ENCODE data around the gene GAB2. TPM values are rescaled to one million over a fixed set of nuclear protein-coding genes. Genes with fewer than 3 reads are reported as not detected.

The GAB2 gene
- total RNA-seq, 1 donor from 2014 or later = 10.9 TPM

GRCh38 chr11:78190871-78191538 is 226.6 kb downstream of the GAB2 start:
- Mint-ChIP-seq H3K36me3 (ENCODE audit: low read depth) (peaks cover 3% of the 10 kb centered on the region), H3K27me3 (ENCODE audit: low read depth) (no peaks in the 10 kb centered on the region), H3K4me3 (ENCODE audit: unreplicated experiment) (peak overlapping the region; percentile 29), H3K27ac (ENCODE audit: unreplicated experiment) (peak overlapping the region; percentile 22), H3K9me3 (ENCODE audit: low read depth) (no peaks in the 10 kb centered on the region), H3K4me1 (ENCODE audit: low read depth) (peaks cover 61% of the 10 kb centered on the region)
- TF ChIP-seq CTCF (IDR thresholded peaks at IDR 0.05) = no peak
- DNase-seq (ENCODE audit: low spot score) = no peak

- Mint-ChIP-seq H3K9me3 (ENCODE audit: low read depth) (no peaks in the 10 kb centered on the region), H3K4me1 (ENCODE audit: low read depth) (peaks cover 67% of the 10 kb centered on the region), H3K27me3 (ENCODE audit: low read depth) (no peaks in the 10 kb centered on the region), H3K4me3 (ENCODE audit: unreplicated experiment) (peak overlapping the region; percentile 98), H3K36me3 (ENCODE audit: low read depth) (peaks cover 2% of the 10 kb centered on the region), H3K27ac (ENCODE audit: unreplicated experiment) (peak overlapping the region; percentile 53)
- no peak for TF ChIP-seq CTCF (IDR thresholded peaks at IDR 0.05)
- DNase-seq (ENCODE audit: low spot score) = no peak
Observed at GRCh38 chr11:78190374-78190773, 227.2 kb downstream of the GAB2 start.

GRCh38 chr11:78189851-78190250 is 227.8 kb downstream of the GAB2 start:
- H3K9me3 Mint-ChIP-seq (ENCODE audit: low read depth) = no peaks in the 10 kb centered on the region
- H3K27ac Mint-ChIP-seq (ENCODE audit: unreplicated experiment) = peak overlapping the region; percentile 85

GRCh38 chr11:78189174-78189724 is 228.4 kb downstream of the GAB2 start:
- TF ChIP-seq CTCF (IDR thresholded peaks at IDR 0.05) = no peak
- H3K36me3 Mint-ChIP-seq (ENCODE audit: low read depth) = peaks cover 2% of the 10 kb centered on the region
- no peaks in the 10 kb centered on the region for H3K27me3 Mint-ChIP-seq (ENCODE audit: low read depth)
- H3K9me3 Mint-ChIP-seq (ENCODE audit: low read depth) = no peaks in the 10 kb centered on the region
- H3K4me1 Mint-ChIP-seq (ENCODE audit: low read depth) = peaks cover 68% of the 10 kb centered on the region
- no peak for DNase-seq (ENCODE audit: low spot score)
- peak overlapping the region; percentile 98 for H3K4me3 Mint-ChIP-seq (ENCODE audit: unreplicated experiment)
- H3K27ac Mint-ChIP-seq (ENCODE audit: unreplicated experiment) = peak overlapping the region; percentile 85

More at GRCh38 chr11:78189851-78190250, 227.8 kb downstream of the GAB2 start:
- Mint-ChIP-seq H3K27me3 (ENCODE audit: low read depth) (no peaks in the 10 kb centered on the region), H3K4me1 (ENCODE audit: low read depth) (peaks cover 68% of the 10 kb centered on the region), H3K4me3 (ENCODE audit: unreplicated experiment) (peak overlapping the region; percentile 98), H3K36me3 (ENCODE audit: low read depth) (peaks cover 2% of the 10 kb centered on the region)
- no peak for DNase-seq (ENCODE audit: low spot score)
- no peak for TF ChIP-seq CTCF (IDR thresholded peaks at IDR 0.05)

- H3K36me3 Mint-ChIP-seq (ENCODE audit: low read depth) = peaks cover 1% of the 10 kb centered on the region
Observed at GRCh38 chr11:78188286-78189173, 229.1 kb downstream of the GAB2 start, which contains the start of the genes KCTD21 and USP35. TSS of gene KCTD21 (minus strand) at chr11:78188626. CDS start at chr11:78174554, 14,072 bp downstream. TSS of gene USP35 (plus strand) at chr11:78188919. CDS start at chr11:78196246, 7,327 bp downstream.

More at GRCh38 chr11:78188286-78189173, 229.1 kb downstream of the GAB2 start, which contains the start of the genes KCTD21 and USP35:
- Mint-ChIP-seq H3K4me3 (ENCODE audit: unreplicated experiment) (peak within 1 kb of the TSS; percentile 98), H3K27ac (ENCODE audit: unreplicated experiment) (peak within 1 kb of the TSS; percentile 97), H3K4me1 (ENCODE audit: low read depth) (peaks cover 68% of the 10 kb centered on the region), H3K27me3 (ENCODE audit: low read depth) (no peaks in the 10 kb centered on the region), H3K9me3 (ENCODE audit: low read depth) (no peaks in the 10 kb centered on the region)
- TF ChIP-seq CTCF (IDR thresholded peaks at IDR 0.05) = no peak
- DNase-seq (ENCODE audit: low spot score) = peak; percentile 99

Measured in chondrocyte (in vitro differentiated cells).